Vagina (tissue), 2 donors: ENCODE data around the gene PLEKHA3.

Source experiments
- POLR2A ChIP-seq, 2 donors: fragments of 450-650 bp; IDR thresholded peaks; one replicate each; pipeline ENCODE4 v1.6.1; 2017; ENCODE audit warnings: antibody characterized with exemption in 2 of 2, mild to moderate bottlenecking in 2 of 2, moderate library complexity in 2 of 2
- POLR2AphosphoS5 ChIP-seq, 2 donors: sonication (generic); formaldehyde crosslinking; IDR thresholded peaks; one replicate each; pipeline ENCODE4 v1.9.0; 2017; ENCODE audit warnings: antibody characterized with exemption in 2 of 2, mild to moderate bottlenecking in 2 of 2, low read depth in 1 of 2; ENCODE audit not compliant: insufficient read depth in 1 of 2
- TF ChIP-seq, protein P1 (sequence below), 3 experiments: fragments of 450-650 bp in 2 of 3; fragments of 200-600 bp in 1 of 3; sonication (generic) in 1 of 3; IDR thresholded peaks; one replicate each; pipeline ENCODE4 v1.5.1; 2017 to 2019; ENCODE audit warnings: antibody characterized with exemption in 3 of 3, mild to moderate bottlenecking in 2 of 3, moderate library complexity in 2 of 3

DNA sequence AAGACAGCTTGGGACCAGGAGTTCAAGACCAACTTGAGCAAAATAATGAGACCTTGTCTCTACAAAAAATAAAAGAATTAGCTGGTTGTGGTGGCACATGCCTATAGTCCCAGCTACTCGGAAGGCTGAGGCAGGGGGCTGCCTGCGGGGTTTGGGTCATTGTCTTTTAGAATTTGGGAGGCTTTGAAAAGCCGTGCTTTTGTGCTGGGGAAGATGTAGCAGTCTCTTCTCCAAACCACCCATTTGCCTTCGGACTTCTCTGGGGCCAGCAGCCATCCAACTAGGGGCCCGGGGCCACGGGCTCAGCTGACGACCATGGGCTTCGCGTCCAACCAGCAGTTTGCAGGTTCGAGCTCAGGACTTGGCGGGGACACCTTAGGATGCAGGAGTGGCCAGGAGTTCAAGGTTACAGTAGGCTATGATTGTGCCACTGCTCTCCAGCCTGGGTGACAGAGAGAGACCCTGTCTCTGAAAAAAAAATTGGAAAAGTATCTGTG lies 22.8 kb upstream of the PLEKHA3 start:
- no peak for TF ChIP-seq POLR2A (IDR thresholded peaks at IDR 0.05)
- no peak for TF ChIP-seq POLR2AphosphoS5 (IDR thresholded peaks at IDR 0.05; ENCODE audit: insufficient read depth in 1 of 2, low read depth in 1 of 2)
- TF ChIP-seq, protein P1, sequence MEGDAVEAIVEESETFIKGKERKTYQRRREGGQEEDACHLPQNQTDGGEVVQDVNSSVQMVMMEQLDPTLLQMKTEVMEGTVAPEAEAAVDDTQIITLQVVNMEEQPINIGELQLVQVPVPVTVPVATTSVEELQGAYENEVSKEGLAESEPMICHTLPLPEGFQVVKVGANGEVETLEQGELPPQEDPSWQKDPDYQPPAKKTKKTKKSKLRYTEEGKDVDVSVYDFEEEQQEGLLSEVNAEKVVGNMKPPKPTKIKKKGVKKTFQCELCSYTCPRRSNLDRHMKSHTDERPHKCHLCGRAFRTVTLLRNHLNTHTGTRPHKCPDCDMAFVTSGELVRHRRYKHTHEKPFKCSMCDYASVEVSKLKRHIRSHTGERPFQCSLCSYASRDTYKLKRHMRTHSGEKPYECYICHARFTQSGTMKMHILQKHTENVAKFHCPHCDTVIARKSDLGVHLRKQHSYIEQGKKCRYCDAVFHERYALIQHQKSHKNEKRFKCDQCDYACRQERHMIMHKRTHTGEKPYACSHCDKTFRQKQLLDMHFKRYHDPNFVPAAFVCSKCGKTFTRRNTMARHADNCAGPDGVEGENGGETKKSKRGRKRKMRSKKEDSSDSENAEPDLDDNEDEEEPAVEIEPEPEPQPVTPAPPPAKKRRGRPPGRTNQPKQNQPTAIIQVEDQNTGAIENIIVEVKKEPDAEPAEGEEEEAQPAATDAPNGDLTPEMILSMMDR (IDR thresholded peaks at IDR 0.05): no peak
